Effector CD4-positive, alpha-beta T cell (primary cell): ENCODE data around the gene TAC3.
A peak's percentile ranks its signal among the peaks of the same experiment; 100 is the strongest.
"Not testable (repeated sequence)": the region's sequence is repeated elsewhere in the genome, so short reads cannot be mapped to it uniquely, and the experiment has no call there.

Experiments
- DNase-seq: peaks from one replicate; pipeline ENCODE4 v3.0.0-alpha.2; 2020

TAC3 gene

GRCh38 chr12:57003395-57003794 is 12.9 kb downstream of the TAC3 start:
- DNase-seq, result no peak

GRCh38 chr12:57001448-57001906 is 14.9 kb downstream of the TAC3 start:
- peak; percentile 69 for DNase-seq

- no peak for DNase-seq
These were observed 15.9 kb downstream of the TAC3 start for GRCh38 chr12:57000393-57000792.

- no peak for DNase-seq
These were observed 16.9 kb downstream of the TAC3 start for GRCh38 chr12:56999456-56999855.

GRCh38 chr12:56998981-56999380 is 17.3 kb downstream of the TAC3 start:
- DNase-seq, result no peak

- DNase-seq, result no peak
These were observed 18.0 kb downstream of the TAC3 start for GRCh38 chr12:56998316-56998715.

- DNase-seq, result no peak
These were observed 19.4 kb downstream of the TAC3 start for GRCh38 chr12:56996793-56997545.

GRCh38 chr12:56995930-56996496 is 20.3 kb downstream of the TAC3 start:
- DNase-seq, result no peak

GRCh38 chr12:56995201-56995929 is 21.0 kb downstream of the TAC3 start:
- no peak for DNase-seq

GRCh38 chr12:56994231-56994746 is 22.0 kb downstream of the TAC3 start:
- no peak for DNase-seq

GRCh38 chr12:56993346-56993745 is 23.0 kb downstream of the TAC3 start:
- no peak for DNase-seq

- no peak for DNase-seq
These were observed 24.7 kb downstream of the TAC3 start for GRCh38 chr12:56991319-56992246.

GRCh38 chr12:56990648-56991318 is 25.5 kb downstream of the TAC3 start:
- no peak for DNase-seq

GRCh38 chr12:56989861-56990610 is 26.3 kb downstream of the TAC3 start:
- DNase-seq, result no peak

- DNase-seq, result no peak
These were observed 28.1 kb downstream of the TAC3 start for GRCh38 chr12:56988207-56988739.

- peak; percentile 69 for DNase-seq
These were observed 28.7 kb downstream of the TAC3 start for GRCh38 chr12:56987551-56988053.

GRCh38 chr12:56987011-56987410 is 29.3 kb downstream of the TAC3 start:
- no peak for DNase-seq

- not testable (repeated sequence) for DNase-seq
These were observed 30.6 kb downstream of the TAC3 start for GRCh38 chr12:56985714-56986113.

GRCh38 chr12:56983386-56983785 is 32.9 kb downstream of the TAC3 start:
- DNase-seq, result no peak

- DNase-seq, result not testable (repeated sequence)
These were observed 33.6 kb downstream of the TAC3 start for GRCh38 chr12:56982578-56983236.
